ENCODE data around the gene TRIM66. TPM values are rescaled to one million over a fixed set of nuclear protein-coding genes. Genes with fewer than 3 reads are reported as not detected.

TRIM66 gene
- total RNA-seq, 2 experiments from 2014 or later: 17.8 to 22.4 TPM

DNA sequence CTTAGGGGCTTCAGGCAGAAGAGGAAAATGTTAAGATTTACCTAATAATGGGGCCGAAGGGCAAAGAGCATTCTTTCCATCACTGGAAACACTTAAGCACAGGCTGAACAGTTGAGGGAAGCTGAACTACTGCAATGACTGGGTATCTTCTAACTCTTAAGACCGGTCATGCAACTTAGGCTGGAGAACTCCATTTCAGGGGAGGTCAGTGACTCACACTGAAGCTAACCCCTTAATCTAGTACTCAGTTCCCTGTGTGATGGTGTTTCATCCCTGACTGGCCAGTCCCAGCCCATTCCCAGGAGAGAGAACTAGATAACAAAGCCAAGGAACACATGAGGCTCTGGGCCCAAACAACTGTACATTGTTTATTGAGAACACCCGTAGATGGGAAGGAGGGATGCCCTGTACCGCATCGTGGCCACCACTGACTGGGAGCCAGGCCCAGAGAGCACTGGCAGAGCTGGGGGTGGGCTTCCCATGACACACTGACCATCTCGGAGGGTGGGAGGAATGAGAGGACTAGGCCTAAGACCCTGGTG, 10.6 kb upstream of the TRIM66 start:
- ChIA-PET CTCF (no interaction called here), POLR2A (interaction anchor here (0.9 to 3.2 kb wide), 2 partner anchors 10 to 12 kb away, joined by 3 to 12 read pairs; partner anchors contain the start of genes RPL27A and TRIM66)
- Mint-ChIP-seq H3K9me3 (no peaks in the 10 kb centered on the region), H3K27me3 (no peaks in the 10 kb centered on the region), H3K36me3 (ENCODE audit: low read depth) (peaks cover 33% of the 10 kb centered on the region), H3K4me3 (no peak overlapping the region), H3K27ac (no peak overlapping the region), H3K4me1 (peaks cover 42% of the 10 kb centered on the region)
- no peak for DNase-seq

DNA sequence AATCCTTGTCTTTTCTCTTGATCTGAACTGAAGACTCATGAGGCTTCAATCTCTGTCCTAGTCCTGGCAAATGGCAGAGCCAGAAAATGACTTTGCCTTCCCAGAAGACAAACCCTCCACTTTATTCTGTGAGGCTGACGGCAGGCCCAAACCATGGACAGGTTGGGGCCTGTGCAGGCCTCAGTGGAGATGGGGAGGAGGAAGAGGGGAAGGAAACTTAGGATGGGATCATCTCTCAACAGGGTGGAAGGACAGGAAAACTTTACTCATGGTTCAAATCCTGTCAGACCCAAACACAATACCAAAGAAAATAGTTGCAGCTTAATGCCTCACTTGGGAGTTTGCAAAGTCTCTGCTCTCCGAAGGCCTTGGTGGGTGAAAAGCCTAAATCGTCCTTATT, 10.0 kb upstream of the TRIM66 start:
- Mint-ChIP-seq H3K36me3 (ENCODE audit: low read depth) (peaks cover 39% of the 10 kb centered on the region), H3K27me3 (no peaks in the 10 kb centered on the region), H3K4me3 (no peak overlapping the region), H3K9me3 (no peaks in the 10 kb centered on the region), H3K27ac (no peak overlapping the region), H3K4me1 (peaks cover 49% of the 10 kb centered on the region)
- POLR2A ChIA-PET: interaction anchor here (3.2 kb wide), 1 partner anchor 10 kb away, joined by 12 read pairs; the partner anchor contains the start of genes RPL27A and TRIM66
- DNase-seq: no peak
- CTCF ChIA-PET: no interaction called here

DNA sequence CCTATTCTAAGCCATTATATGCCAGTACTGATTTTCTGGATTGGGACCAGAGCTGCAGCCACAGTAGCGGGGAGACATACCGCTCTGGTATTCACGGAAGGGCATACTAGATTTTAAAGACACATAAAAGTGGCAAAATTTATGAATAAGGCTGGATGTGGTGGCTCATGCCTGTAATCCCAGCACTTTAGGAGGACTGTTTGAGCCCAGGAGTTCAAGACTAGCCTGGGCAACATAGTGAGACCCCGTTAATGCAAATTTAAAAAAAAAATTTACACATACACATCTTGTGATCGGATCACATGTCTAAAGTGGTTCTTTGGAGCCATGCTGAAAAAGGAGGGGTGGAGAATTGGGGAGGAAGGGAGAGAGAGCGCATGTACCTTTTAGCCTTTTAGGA, 9.1 kb upstream of the TRIM66 start:
- Mint-ChIP-seq H3K4me3 (no peak overlapping the region), H3K27ac (no peak overlapping the region), H3K36me3 (ENCODE audit: low read depth) (peaks cover 46% of the 10 kb centered on the region), H3K27me3 (no peaks in the 10 kb centered on the region), H3K9me3 (no peaks in the 10 kb centered on the region), H3K4me1 (peaks cover 56% of the 10 kb centered on the region)
- DNase-seq: no peak
- CTCF ChIA-PET: no interaction called here
- POLR2A ChIA-PET: interaction anchor here (1.9 kb wide), 1 partner anchor 9 kb away, joined by 17 read pairs; the partner anchor contains the start of genes RPL27A and TRIM66

DNA sequence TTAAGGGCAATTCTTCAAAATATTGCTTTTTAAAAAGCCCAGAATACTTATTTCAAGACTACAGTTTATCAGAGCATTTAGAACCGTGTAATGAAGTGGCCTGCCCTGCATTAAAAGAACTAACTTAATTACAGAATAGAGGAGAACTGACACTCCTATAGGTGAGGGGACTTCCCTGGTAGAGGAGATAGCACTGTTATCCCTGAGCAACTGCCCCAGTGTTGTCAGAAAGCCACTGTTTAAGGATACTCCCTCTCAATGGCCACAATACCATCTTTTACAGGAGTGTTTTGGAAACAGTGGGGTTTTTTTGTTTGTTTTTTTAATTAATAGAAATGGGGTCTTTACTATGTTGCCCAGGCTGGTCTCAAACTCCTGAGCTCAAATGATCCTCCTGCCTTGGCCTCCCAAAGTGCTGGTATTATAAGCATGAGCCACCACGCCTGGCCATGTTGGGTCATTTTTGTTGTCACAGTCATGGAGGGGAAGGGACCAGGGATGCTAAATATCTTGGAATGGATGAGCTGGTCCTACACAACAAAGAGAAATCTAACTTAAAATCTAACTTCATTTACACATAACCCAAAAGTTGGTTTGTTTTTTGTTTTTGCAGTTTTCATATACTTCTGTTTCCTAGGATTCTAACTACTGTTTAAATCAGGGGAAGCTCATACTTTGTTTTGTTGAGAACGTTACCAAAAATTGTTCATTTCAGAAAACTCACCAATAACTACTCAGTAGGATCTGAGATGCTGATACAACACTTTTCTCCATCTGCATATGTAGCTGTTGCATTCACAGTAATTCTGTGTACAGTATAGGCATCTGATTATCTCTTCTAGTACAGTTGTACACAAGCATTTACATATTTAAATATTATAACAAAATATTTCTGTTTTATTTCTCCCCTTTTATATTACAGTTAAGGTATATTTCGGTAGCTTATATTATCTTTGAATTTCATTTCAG, 8.2 kb upstream of the TRIM66 start:
- Mint-ChIP-seq H3K27ac (no peak overlapping the region), H3K4me3 (peak overlapping the region; percentile 96), H3K4me1 (peaks cover 61% of the 10 kb centered on the region), H3K36me3 (ENCODE audit: low read depth) (peaks cover 49% of the 10 kb centered on the region), H3K9me3 (no peaks in the 10 kb centered on the region), H3K27me3 (no peaks in the 10 kb centered on the region)
- ChIA-PET POLR2A (interaction anchor here (1.1 to 2.8 kb wide), 3 partner anchors 8 to 220 kb away, joined by 4 to 17 read pairs (median 15); partner anchors contain the start of genes AKIP1, RPL27A and TRIM66), CTCF (no interaction called here)
- no peak for DNase-seq

DNA sequence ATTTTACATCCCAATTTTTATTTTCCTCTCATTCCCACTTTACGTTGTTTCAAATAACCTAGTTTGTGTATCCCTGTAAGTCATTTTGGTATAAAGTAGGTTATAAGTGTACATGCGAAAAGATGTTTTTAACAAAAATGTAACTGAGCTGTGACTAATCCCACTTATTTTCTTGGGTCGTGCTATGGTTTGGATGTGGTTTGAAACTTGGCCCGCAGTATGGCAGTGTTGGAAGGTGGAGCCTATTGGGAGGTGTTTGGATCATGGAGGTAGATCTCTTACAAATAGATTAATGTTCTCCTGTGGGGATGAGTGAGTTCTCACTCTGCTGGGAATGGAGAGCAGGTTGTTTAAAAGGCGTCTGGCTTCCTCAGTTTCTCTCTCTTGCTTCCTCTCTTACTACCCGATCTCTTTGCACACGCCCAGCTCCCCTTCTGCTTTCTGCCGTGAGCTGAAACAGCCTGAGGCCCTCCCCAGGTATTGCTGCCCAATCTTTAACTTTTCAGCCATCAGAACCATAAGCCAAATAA, 7.3 kb upstream of the TRIM66 start:
- CTCF ChIA-PET: interaction anchor here (1.4 to 1.6 kb wide), 2 partner anchors 274 to 448 kb away, joined by 4 to 6 read pairs; partner anchors contain the start of gene TMEM9B
- H3K36me3 Mint-ChIP-seq (ENCODE audit: low read depth): peaks cover 53% of the 10 kb centered on the region
- POLR2A ChIA-PET: interaction anchor here (0.6 to 2.8 kb wide), 6 partner anchors 7 to 1264 kb away, joined by 3 to 17 read pairs (median 8); partner anchors contain the start of genes AKIP1, RPL27A and TRIM66
- H3K4me3 Mint-ChIP-seq: peak overlapping the region; percentile 96
- DNase-seq: no peak
- H3K27ac Mint-ChIP-seq: peak overlapping the region; percentile 94
- peaks cover 68% of the 10 kb centered on the region for H3K4me1 Mint-ChIP-seq
- H3K27me3 Mint-ChIP-seq: no peaks in the 10 kb centered on the region
- no peaks in the 10 kb centered on the region for H3K9me3 Mint-ChIP-seq

DNA sequence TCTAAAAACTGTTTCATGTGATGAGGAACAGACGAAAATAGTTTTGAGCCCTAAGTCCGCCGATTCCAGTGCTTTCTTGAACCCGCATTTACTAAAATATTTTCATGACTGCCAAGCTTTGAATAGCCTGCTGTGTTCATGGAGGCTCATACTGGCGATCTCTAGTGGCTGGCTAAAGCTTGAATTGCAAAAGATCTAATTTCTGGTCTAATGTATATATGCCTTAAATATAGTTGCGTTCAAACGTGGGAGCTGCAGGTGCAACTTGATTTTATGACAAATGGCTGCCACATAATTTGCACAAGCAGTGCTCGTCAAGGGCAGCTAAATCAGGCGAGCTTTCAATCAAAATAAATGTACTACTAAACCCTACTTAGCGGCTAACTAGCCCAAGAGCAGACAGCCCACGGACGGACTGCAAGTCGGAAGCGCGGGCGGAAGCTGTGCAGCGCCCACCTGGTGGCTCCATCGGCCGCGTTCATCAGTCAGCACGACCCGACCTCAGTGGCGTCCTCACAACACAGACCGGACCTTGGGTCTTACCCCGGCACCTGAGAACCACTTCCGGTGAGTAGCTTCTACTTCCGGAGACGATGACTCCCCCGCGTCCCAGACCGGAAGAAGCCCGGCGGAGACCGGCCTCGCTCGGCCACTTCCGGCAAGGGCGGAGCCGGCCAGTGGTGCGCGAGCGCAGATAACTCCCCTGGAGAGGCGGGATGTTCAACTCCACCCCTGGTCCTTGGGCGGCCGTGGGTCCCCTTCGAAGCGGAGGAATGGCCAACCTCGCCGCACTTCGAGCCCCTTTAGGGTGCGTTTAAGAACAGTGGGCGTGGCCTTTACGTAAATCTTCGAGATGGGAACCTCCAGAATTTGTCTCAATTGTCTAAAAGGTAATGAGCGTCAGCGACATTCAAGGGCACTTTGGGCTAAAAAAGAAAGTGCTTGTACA, 6.2 kb upstream of the TRIM66 start:
- Mint-ChIP-seq H3K27ac (peak overlapping the region; percentile 94), H3K27me3 (no peaks in the 10 kb centered on the region), H3K36me3 (ENCODE audit: low read depth) (peaks cover 61% of the 10 kb centered on the region), H3K4me3 (peak overlapping the region; percentile 96), H3K9me3 (no peaks in the 10 kb centered on the region), H3K4me1 (peaks cover 70% of the 10 kb centered on the region)
- ChIA-PET POLR2A (interaction anchor here (0.6 to 2.8 kb wide), 14 partner anchors 8 to 981 kb away, joined by 3 to 15 read pairs (median 4); partner anchors contain the start of genes AKIP1, WEE1 and ZNF143), CTCF (interaction anchor here (0.8 to 1.6 kb wide), 5 partner anchors 125 to 702 kb away, joined by 3 to 6 read pairs (median 4); partner anchors contain the start of genes EIF3F and TMEM9B)
- DNase-seq: peak; percentile 91

DNA sequence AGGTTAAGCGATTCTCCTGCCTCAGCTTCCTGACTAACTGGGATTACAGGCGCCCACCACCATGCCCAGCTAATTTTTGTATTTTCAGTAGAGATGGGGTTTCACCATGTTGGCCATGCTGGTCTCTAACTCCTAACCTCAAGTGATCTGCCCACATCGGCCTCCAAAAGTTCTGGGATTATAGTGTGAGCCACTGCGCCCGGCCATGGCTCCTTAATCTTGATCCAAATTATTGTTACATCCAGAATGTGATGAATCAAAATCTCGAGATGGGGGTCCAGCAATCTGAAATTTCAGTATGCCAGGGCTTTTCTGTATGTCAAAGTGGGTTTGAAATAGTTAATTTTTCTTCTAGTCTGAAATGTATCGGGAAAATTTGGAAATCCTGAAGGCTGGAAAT, 3.9 kb upstream of the TRIM66 start:
- no peaks in the 10 kb centered on the region for H3K9me3 Mint-ChIP-seq
- no peak overlapping the region for H3K4me3 Mint-ChIP-seq
- H3K27ac Mint-ChIP-seq: no peak overlapping the region
- H3K4me1 Mint-ChIP-seq: peaks cover 69% of the 10 kb centered on the region
- no peak for DNase-seq
- peaks cover 72% of the 10 kb centered on the region for H3K36me3 Mint-ChIP-seq (ENCODE audit: low read depth)
- no peaks in the 10 kb centered on the region for H3K27me3 Mint-ChIP-seq
- POLR2A ChIA-PET: interaction anchor here (0.6 to 1.0 kb wide), 2 partner anchors 14 to 278 kb away, joined by 3 to 4 read pairs; partner anchors contain the start of gene TMEM9B
- CTCF ChIA-PET: no interaction called here

DNA sequence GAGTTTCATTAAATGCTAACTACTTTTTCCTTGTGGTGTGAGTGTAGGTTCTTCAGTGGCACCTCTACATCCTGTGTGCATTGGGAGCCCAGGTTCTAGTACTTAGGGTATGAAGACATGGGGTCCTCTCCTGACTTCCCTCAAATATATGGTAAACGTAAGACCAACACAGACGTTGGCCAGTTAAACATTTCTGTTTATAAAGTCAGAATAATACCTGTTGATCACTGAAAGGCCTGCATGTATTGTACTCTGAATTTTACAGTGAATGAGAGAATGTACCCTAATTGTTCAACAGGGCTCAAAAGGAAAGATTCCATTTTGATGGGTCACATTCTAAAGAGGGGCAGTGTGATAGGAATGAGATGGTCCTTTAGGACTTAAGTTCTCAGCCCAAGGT, 3.4 kb upstream of the TRIM66 start:
- Mint-ChIP-seq H3K4me3 (no peak overlapping the region), H3K36me3 (ENCODE audit: low read depth) (peaks cover 74% of the 10 kb centered on the region), H3K27me3 (no peaks in the 10 kb centered on the region), H3K27ac (peak overlapping the region; percentile 94), H3K4me1 (peaks cover 70% of the 10 kb centered on the region), H3K9me3 (no peaks in the 10 kb centered on the region)
- DNase-seq: no peak
- ChIA-PET CTCF (no interaction called here), POLR2A (no interaction called here)

DNA sequence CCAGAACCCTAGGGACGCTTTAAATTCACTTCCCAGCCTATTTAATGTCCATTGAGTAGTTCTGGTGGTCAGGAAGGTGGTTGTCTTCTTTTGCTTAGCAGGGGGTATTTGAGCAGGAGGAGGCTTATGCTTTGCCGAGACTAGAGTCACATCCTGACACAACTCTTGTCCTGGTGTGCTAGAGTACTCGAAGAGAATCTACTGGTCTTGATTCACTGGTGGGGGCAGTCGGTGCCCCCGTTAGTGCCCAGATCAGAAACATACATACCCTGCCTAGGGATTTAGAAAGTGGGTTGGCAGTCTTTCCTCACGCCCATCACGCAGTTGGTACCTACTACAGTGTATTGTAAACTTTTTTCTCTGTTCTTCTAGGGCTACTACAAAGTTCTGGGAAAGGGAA, 2.8 kb upstream of the TRIM66 start:
- H3K9me3 Mint-ChIP-seq: no peaks in the 10 kb centered on the region
- ChIA-PET CTCF (no interaction called here), POLR2A (no interaction called here)
- peaks cover 71% of the 10 kb centered on the region for H3K4me1 Mint-ChIP-seq
- peak overlapping the region; percentile 94 for H3K27ac Mint-ChIP-seq
- no peaks in the 10 kb centered on the region for H3K27me3 Mint-ChIP-seq
- H3K4me3 Mint-ChIP-seq: peak overlapping the region; percentile 90
- no peak for DNase-seq
- H3K36me3 Mint-ChIP-seq (ENCODE audit: low read depth): peaks cover 79% of the 10 kb centered on the region

DNA sequence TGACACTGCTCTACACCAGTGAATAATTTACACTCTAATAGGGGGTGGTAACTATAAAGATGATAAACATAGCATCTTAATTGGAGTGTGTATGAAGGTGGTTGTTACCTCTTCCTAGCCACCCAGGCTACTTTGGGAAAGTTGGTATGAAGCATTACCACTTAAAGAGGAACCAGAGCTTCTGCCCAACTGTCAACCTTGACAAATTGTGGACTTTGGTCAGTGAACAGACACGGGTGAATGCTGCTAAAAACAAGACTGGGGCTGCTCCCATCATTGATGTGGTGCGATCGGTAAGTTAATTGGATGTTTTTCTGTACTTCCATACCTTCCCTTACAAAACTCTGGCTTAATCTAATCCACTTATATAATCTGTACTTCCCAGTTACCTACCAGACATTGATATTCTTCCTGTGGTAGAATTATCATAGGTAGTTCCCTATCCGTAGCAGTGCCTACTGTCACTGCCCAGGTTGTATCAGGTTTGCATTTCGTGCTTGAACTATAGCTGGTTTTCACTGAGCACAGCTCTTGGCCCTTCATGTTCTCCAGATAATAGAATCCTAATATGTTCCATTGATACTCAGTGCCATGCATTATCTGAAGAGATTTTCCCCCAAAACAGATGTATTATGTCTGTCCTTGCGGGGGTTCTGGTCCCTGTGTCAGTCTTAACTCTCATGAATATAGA, 2.3 kb upstream of the TRIM66 start:
- Mint-ChIP-seq H3K4me1 (peaks cover 71% of the 10 kb centered on the region), H3K4me3 (peak overlapping the region; percentile 90), H3K27me3 (no peaks in the 10 kb centered on the region), H3K36me3 (ENCODE audit: low read depth) (peaks cover 80% of the 10 kb centered on the region), H3K27ac (peak overlapping the region; percentile 94), H3K9me3 (no peaks in the 10 kb centered on the region)
- CTCF ChIA-PET: no interaction called here
- POLR2A ChIA-PET: interaction anchor here (1.1 to 3.6 kb wide), 5 partner anchors 13 to 890 kb away, joined by 3 to 39 read pairs (median 18); partner anchors contain the start of genes TMEM9B, WEE1 and ZNF143
- DNase-seq: no peak

DNA sequence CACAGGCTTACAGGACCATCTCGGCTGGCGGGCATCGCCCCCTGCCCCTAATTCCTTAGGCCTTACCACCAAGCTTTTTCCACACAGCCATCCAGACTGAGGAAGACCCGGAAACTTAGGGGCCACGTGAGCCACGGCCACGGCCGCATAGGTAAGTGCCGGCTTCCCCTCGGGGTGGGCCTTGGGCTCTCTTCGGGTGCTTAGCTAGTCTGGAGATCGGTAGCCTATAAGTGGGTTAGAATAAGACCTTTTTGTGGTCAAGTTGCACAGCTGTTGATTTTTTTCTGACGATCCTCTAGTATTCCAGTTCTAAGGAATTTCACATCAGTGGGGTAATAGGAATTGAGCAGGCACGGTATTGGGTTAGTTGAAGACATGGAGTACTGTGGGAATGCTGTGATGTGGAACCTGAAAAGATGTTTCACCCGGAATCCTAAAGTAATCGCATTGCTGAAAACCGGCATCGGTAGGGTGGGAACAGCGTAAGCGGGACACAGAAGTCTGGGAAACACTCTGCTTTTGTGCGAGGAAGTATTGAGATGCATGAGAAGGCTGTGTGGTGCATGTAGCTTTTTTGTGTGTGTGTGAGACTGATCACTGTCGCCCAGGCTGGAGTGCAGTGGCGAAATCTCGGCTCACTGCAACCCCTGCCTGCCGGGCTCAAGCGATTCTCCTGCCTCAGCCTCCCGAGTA, 796 bp upstream of the TRIM66 start:
- no peaks in the 10 kb centered on the region for H3K9me3 Mint-ChIP-seq
- no peaks in the 10 kb centered on the region for H3K27me3 Mint-ChIP-seq
- H3K4me3 Mint-ChIP-seq: peak overlapping the region; percentile 90
- H3K36me3 Mint-ChIP-seq (ENCODE audit: low read depth): peaks cover 75% of the 10 kb centered on the region
- H3K4me1 Mint-ChIP-seq: peaks cover 58% of the 10 kb centered on the region
- DNase-seq: no peak
- H3K27ac Mint-ChIP-seq: peak overlapping the region; percentile 94
- ChIA-PET POLR2A (interaction anchor here (0.6 to 3.6 kb wide), 30 partner anchors 8 to 1776 kb away, joined by 3 to 55 read pairs (median 5); partner anchors contain the start of genes AKIP1, IPO7, TMEM9B and WEE1), CTCF (interaction anchor here (1.3 kb wide), 1 partner anchor 232 kb away, joined by 3 read pairs; no protein-coding TSS in a partner anchor)
